Keratinocyte (primary cell): Measurements from ENCODE around the gene LAD1. TPM values are rescaled to one million over a fixed set of nuclear protein-coding genes. Genes with fewer than 3 reads are reported as not detected.

Experiments
- DNase-seq: peaks from one replicate; pipeline ENCODE4 v3.0.0-alpha.2; 2011; ENCODE audit warnings: low read depth, missing footprints, low spot score
- FAIRE-seq: peaks from 2 replicates; lab custom pipeline; 2011; peaks lifted over from hg19 to GRCh38; lab: Jason Lieb, UNC
- H2AFZ ChIP-seq: 2 replicates; pipeline ENCODE4 v1.6.0; 2012; ENCODE audit warnings: low read length, control low read depth, inconsistent platforms; ENCODE audit not compliant: control insufficient read depth
- H3K27ac ChIP-seq: 2 replicates; pipeline ENCODE4 v1.5.1; 2011; ENCODE audit warnings: low read length; ENCODE audit not compliant: control insufficient read depth, insufficient read depth
- H3K27me3 ChIP-seq: 3 replicates; pipeline ENCODE4 v1.6.0; 2011; ENCODE audit warnings: low read length; ENCODE audit not compliant: control insufficient read depth, insufficient read depth; ENCODE audit errors: extremely low read depth
- H3K36me3 ChIP-seq, 2 experiments: 2 replicates in 1 of 2; 3 replicates in 1 of 2; pipeline ENCODE4 v1.5.1; 2011; ENCODE audit warnings: low read length in 2 of 2, mild to moderate bottlenecking in 1 of 2; ENCODE audit not compliant: control insufficient read depth in 2 of 2, insufficient read depth in 2 of 2; ENCODE audit errors: extremely low read depth in 1 of 2
- H3K4me1 ChIP-seq: 3 replicates; pipeline ENCODE4 v1.5.1; 2011; ENCODE audit warnings: low read length; ENCODE audit not compliant: control insufficient read depth, insufficient read depth; ENCODE audit errors: extremely low read depth
- H3K4me2 ChIP-seq: 3 replicates; pipeline ENCODE4 v1.6.0; 2011; ENCODE audit warnings: low read depth, low read length; ENCODE audit not compliant: control insufficient read depth, insufficient read depth; ENCODE audit errors: extremely low read depth
- H3K4me3 ChIP-seq, 3 experiments: fragments of 200-600 bp in 1 of 3; sonication (generic) in 1 of 3; 2 replicates in 2 of 3; 3 replicates in 1 of 3; pipeline ENCODE4 v1.5.1; 2011 to 2016; ENCODE audit warnings: low read length in 3 of 3, mild to moderate bottlenecking in 3 of 3, control low read depth in 2 of 3, inconsistent platforms in 1 of 3, low read depth in 1 of 3, mixed read lengths in 1 of 3, mixed run types in 1 of 3, moderate library complexity in 1 of 3; ENCODE audit not compliant: control insufficient read depth in 2 of 3, insufficient read depth in 2 of 3; ENCODE audit errors: extremely low read depth in 1 of 3
- H3K79me2 ChIP-seq: 2 replicates; pipeline ENCODE4 v1.6.0; 2012; ENCODE audit warnings: low read length; ENCODE audit not compliant: control insufficient read depth, insufficient read depth
- H3K9ac ChIP-seq: 3 replicates; pipeline ENCODE4 v1.6.0; 2011; ENCODE audit warnings: low read length; ENCODE audit not compliant: control insufficient read depth, insufficient read depth; ENCODE audit errors: extremely low read depth
- H3K9me1 ChIP-seq: 3 replicates; pipeline ENCODE4 v1.6.0; 2011; ENCODE audit warnings: low read length; ENCODE audit not compliant: control insufficient read depth, insufficient read depth; ENCODE audit errors: extremely low read depth
- H3K9me3 ChIP-seq: 2 replicates; pipeline ENCODE4 v1.5.1; 2012; ENCODE audit warnings: low read depth, low read length; ENCODE audit not compliant: control insufficient read depth
- H4K20me1 ChIP-seq: 3 replicates; pipeline ENCODE4 v1.6.0; 2011; ENCODE audit warnings: low read length; ENCODE audit not compliant: control insufficient read depth, insufficient read depth; ENCODE audit errors: extremely low read depth
- EZH2 ChIP-seq: IDR thresholded peaks from one replicate; pipeline ENCODE4 v1.6.1; 2012; ENCODE audit warnings: inconsistent platforms, mild to moderate bottlenecking, low read length, moderate library complexity
- dilution Hi-C: fragments of 300-500 bp; cut with MboI; formaldehyde crosslinking; loops from one replicate; pipeline ENCODE4 v1.7.0; 2020; ENCODE audit warnings: low sequenced_read_pairs; ENCODE audit not compliant: extremely low pct_ligation_motif_present
- polyA plus RNA-seq, 5 experiments: library from polyadenylated mRNA; depleted of rRNA in 3 of 5; stranded (reverse) in 3 of 5; stranded (forward) in 1 of 5; unstranded in 1 of 5; fragments of >200 nt; gene quantifications; 1 replicate in 1 of 5; 2 replicates in 3 of 5; 3 replicates in 1 of 5; pipeline versions ENCODE4 v1.2.1 to v1.2.3, GENCODE V29; 2011 to 2012; ENCODE audit warnings: missing spikeins in 2 of 5, low read depth in 1 of 5, low replicate concordance in 1 of 5
- TF ChIP-seq, protein P1 (sequence below), 3 experiments: IDR thresholded peaks in 1 of 3; conservative IDR thresholded peaks in 1 of 3; optimal IDR thresholded peaks in 1 of 3; 2 replicates in 2 of 3; 3 replicates in 1 of 3; pipeline versions ENCODE3 to v1.5.1; 2011; ENCODE audit warnings: low read length in 3 of 3, mild to moderate bottlenecking in 3 of 3, moderate library complexity in 2 of 3, control low read depth in 1 of 3, inconsistent platforms in 1 of 3; ENCODE audit not compliant: insufficient read depth in 2 of 3; ENCODE audit errors: extremely low read depth in 1 of 3

Gene LAD1
- polyA plus RNA-seq, 1 donor (not counting 4 experiments of a cell fraction or from before 2014, with no cell fraction given): 82.9 TPM

- no peak overlapping the region for H3K27ac ChIP-seq
- TF ChIP-seq, protein P1, sequence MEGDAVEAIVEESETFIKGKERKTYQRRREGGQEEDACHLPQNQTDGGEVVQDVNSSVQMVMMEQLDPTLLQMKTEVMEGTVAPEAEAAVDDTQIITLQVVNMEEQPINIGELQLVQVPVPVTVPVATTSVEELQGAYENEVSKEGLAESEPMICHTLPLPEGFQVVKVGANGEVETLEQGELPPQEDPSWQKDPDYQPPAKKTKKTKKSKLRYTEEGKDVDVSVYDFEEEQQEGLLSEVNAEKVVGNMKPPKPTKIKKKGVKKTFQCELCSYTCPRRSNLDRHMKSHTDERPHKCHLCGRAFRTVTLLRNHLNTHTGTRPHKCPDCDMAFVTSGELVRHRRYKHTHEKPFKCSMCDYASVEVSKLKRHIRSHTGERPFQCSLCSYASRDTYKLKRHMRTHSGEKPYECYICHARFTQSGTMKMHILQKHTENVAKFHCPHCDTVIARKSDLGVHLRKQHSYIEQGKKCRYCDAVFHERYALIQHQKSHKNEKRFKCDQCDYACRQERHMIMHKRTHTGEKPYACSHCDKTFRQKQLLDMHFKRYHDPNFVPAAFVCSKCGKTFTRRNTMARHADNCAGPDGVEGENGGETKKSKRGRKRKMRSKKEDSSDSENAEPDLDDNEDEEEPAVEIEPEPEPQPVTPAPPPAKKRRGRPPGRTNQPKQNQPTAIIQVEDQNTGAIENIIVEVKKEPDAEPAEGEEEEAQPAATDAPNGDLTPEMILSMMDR (optimal IDR thresholded peaks at IDR 0.05 in 1 of 3, IDR thresholded peaks at IDR 0.05 in 1 of 3, conservative IDR thresholded peaks at IDR 0.05 in 1 of 3; ENCODE audit: extremely low read depth in 1 of 3, insufficient read depth in 2 of 3, low read length in 3 of 3): no peak
- TF ChIP-seq EZH2: no peak
- H3K36me3 ChIP-seq: peaks cover 19 to 25% of the 10 kb centered on the region in 2 experiments
- H3K79me2 ChIP-seq: no peaks in the 10 kb centered on the region
- dilution Hi-C loops: no loop called here
- no peak overlapping the region for H2AFZ ChIP-seq
- FAIRE-seq (no peak), DNase-seq (no peak)
- no peak overlapping the region for H3K4me2 ChIP-seq
- H3K4me1 ChIP-seq: peaks cover 5% of the 10 kb centered on the region
- H3K9me1 ChIP-seq: no peaks in the 10 kb centered on the region
- peaks cover 3% of the 10 kb centered on the region for H4K20me1 ChIP-seq
- no peak overlapping the region for H3K9ac ChIP-seq
- no peak overlapping the region for H3K4me3 ChIP-seq
- no peaks in the 10 kb centered on the region for H3K9me3 ChIP-seq
- H3K27me3 ChIP-seq: peaks cover 26% of the 10 kb centered on the region
Measured at GRCh38 chr1:201378804-201379203, 20.3 kb downstream of the LAD1 start.

- no peaks in the 10 kb centered on the region for H3K9me3 ChIP-seq
- no peak within 1 kb of the TSS for H3K27ac ChIP-seq
- H3K27me3 ChIP-seq: peaks cover 37% of the 10 kb centered on the region
- TF ChIP-seq, protein P1 (optimal IDR thresholded peaks at IDR 0.05 in 1 of 3, IDR thresholded peaks at IDR 0.05 in 1 of 3, conservative IDR thresholded peaks at IDR 0.05 in 1 of 3; ENCODE audit: extremely low read depth in 1 of 3, insufficient read depth in 2 of 3, low read length in 3 of 3): no peak
- no peak for TF ChIP-seq EZH2
- H3K9ac ChIP-seq: no peak within 1 kb of the TSS
- no peak within 1 kb of the TSS for H3K4me3 ChIP-seq
- H4K20me1 ChIP-seq: peaks cover 2% of the 10 kb centered on the region
- FAIRE-seq: no peak
- H3K36me3 ChIP-seq: peaks cover 9 to 13% of the 10 kb centered on the region in 2 experiments
- no peaks in the 10 kb centered on the region for H3K9me1 ChIP-seq
- no peak for DNase-seq
- dilution Hi-C loops: no loop called here
- H3K4me1 ChIP-seq: no peaks in the 10 kb centered on the region
- H3K4me2 ChIP-seq: no peak within 1 kb of the TSS
- H3K79me2 ChIP-seq: no peaks in the 10 kb centered on the region
- no peak within 1 kb of the TSS for H2AFZ ChIP-seq
Measured at GRCh38 chr1:201377611-201378092, 21.5 kb downstream of the LAD1 start, which contains the start of gene TNNT2. TSS of gene TNNT2 (minus strand) at chr1:201377680. CDS start at chr1:201373254, 4,426 bp downstream.
